Naive thymus-derived CD8-positive, alpha-beta T cell (primary cell): ENCODE data around the gene KCTD11. TPM values are rescaled to one million over a fixed set of nuclear protein-coding genes. Genes with fewer than 3 reads are reported as not detected.

Experiments
- ATAC-seq, 2 donors: fragments of 150-1000 bp; cut with Tn5 transposase in 1 of 2; sonication (Bioruptor Pico), chemical (Tn5 transposase) in 1 of 2; 1 replicate in 1 of 2; 2 replicates in 1 of 2; pipeline ENCODE4 v1.10.0; 2021; ENCODE audit warnings: mild to moderate bottlenecking in 2 of 2, moderate library complexity in 2 of 2
- POLR2A ChIA-PET: fragments of 350-600 bp; sonication (Branson Sonifier 250); formaldehyde crosslinking; loops from one replicate; lab custom pipeline; 2021; ENCODE audit warnings: antibody characterized with exemption; lab: Charles Lee
- DNase-seq, 10 donors: peaks; one replicate each; pipeline versions ENCODE4 v3.0.0 to v3.0.0-alpha.2; 2020 to 2022
- H3K27ac Mint-ChIP-seq, 10 donors: one replicate each; pipeline ENCODE4 v1.8.0; 2020 to 2022; ENCODE audit warnings: mild to moderate bottlenecking in 10 of 10, mixed read lengths in 10 of 10, moderate library complexity in 4 of 10, inconsistent platforms in 1 of 10
- H3K27me3 Mint-ChIP-seq, 5 donors: one replicate each; pipeline ENCODE4 v1.8.0; 2021 to 2022; ENCODE audit warnings: mixed read lengths in 5 of 5
- H3K36me3 Mint-ChIP-seq, 3 donors: one replicate each; pipeline ENCODE4 v1.8.0; 2020 to 2022; ENCODE audit warnings: mixed read lengths in 3 of 3, mild to moderate bottlenecking in 2 of 3, inconsistent platforms in 1 of 3
- H3K4me1 Mint-ChIP-seq, 4 donors: one replicate each; pipeline ENCODE4 v1.8.0; 2021 to 2022; ENCODE audit warnings: mixed read lengths in 4 of 4
- H3K4me3 Mint-ChIP-seq, 10 donors: one replicate each; pipeline ENCODE4 v1.8.0; 2020 to 2022; ENCODE audit warnings: mild to moderate bottlenecking in 10 of 10, mixed read lengths in 10 of 10, moderate library complexity in 6 of 10, inconsistent platforms in 1 of 10
- H3K9me3 Mint-ChIP-seq, 9 donors: one replicate each; pipeline ENCODE4 v1.8.0; 2020 to 2022; ENCODE audit warnings: mixed read lengths in 9 of 9, mild to moderate bottlenecking in 3 of 9, inconsistent platforms in 1 of 9, moderate library complexity in 1 of 9
- polyA plus RNA-seq, 3 donors: library from polyadenylated mRNA; unstranded; fragments of 300-500 nt; fragmentation: Illumina TruSeq; gene quantifications; one replicate each; pipeline ENCODE4 v1.2.3, GENCODE V29; 2021
- total RNA-seq, 8 experiments: library from RNA in 2 of 8; stranded (reverse) in 2 of 8; gene quantifications; one replicate each; pipeline ENCODE4 v1.2.3 and lab custom pipeline; 2021 to 2026

Gene KCTD11
- total and polyA plus RNA-seq, 5 experiments from 2014 or later, result 1.2 to 5.0 (median 1.6) TPM

DNA sequence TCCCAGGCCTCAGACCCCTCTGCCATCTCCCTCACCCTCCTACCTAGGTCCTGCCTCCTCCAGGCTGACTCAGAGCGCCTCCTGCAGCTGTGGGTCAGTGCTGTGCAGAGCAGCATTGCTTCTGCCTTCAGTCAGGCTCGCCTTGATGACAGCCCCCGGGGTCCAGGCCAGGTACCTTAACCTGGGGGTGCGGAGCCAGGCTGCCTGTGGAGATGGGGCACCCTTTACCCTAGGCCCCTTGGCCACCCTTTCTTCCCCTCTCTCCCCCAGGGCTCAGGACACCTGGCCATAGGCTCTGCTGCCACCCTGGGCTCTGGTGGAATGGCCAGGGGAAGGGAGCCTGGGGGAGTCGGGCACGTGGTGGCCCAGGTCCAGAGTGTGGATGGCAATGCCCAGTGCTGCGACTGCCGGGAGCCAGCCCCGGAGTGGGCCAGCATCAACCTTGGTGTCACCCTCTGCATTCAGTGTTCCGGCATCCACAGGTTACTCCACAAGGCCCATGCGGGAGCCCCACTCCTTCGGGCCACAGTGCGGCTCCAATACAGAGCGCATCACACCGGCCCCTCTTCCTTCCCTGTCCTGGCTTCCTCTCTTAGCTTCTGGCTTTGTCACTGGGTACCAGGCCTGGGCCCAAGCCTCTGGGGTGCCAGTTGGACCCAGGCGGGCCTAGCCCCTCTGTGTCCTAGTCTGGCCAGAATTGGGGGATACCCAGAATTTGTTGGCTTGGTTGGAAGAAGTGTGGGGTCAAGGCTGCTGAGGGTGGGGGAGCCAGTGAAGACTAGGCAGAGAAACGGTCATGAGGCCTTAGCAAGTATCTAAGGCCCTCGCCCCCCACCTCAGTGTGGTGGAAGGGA lies 5.0 kb upstream of the KCTD11 start:
- Mint-ChIP-seq H3K27ac (peak overlapping the region in 4 of 10 donors; percentile 8 to 77 (median 56)), H3K27me3 (no peaks in the 10 kb centered on the region), H3K9me3 (no peaks in the 10 kb centered on the region), H3K36me3 (peaks cover 0 to 84% (median 5%) of the 10 kb centered on the region in 3 donors), H3K4me1 (peaks cover 12 to 68% (median 32%) of the 10 kb centered on the region in 4 donors), H3K4me3 (no peak overlapping the region)
- POLR2A ChIA-PET, result interaction anchor here (0.5 to 5.9 kb wide), 6 partner anchors 10 to 34 kb away, joined by 4 to 109 read pairs (median 28); partner anchors contain the start of genes ACAP1, GPS2 and NEURL4
- ATAC-seq (no peak), DNase-seq (peak in 1 of 10 donors; percentile 57)

DNA sequence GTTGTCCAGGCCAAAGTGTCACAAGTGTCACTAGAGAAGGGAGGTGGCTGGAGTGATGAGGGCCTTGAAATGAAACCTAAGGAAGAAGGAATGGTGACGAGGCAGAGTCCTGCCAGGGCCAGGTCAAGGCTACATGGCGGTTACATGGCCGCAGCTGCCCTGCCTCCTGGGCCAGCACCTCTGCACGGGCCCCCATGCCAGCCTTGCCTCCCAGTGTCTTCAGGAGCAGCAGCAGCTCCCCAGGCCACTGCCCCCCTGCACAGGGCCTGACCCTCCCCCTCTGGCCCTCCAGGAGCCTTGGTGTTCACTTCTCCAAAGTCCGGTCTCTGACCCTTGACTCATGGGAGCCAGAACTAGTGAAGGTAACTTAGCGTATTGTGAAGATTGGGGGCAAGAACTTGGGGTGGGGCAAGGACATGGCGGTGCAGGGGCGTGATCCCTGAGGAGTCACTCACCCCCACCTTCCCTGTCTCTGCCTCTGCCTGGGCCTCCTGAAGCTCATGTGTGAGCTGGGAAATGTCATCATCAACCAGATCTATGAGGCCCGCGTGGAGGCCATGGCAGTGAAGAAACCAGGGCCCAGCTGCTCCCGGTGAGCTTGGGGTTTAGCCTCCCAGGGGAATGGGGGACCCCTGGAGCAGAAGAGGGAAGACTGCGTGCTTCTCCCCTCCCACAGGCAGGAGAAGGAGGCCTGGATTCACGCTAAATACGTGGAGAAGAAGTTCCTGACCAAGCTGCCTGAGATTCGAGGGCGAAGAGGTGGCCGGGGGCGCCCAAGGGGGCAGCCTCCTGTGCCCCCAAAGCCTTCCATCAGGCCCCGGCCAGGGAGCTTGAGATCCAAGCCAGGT lies 4.1 kb upstream of the KCTD11 start:
- H3K27me3 Mint-ChIP-seq, result no peaks in the 10 kb centered on the region
- peaks cover 0 to 80% (median 5%) of the 10 kb centered on the region in 3 donors for H3K36me3 Mint-ChIP-seq
- DNase-seq (no peak), ATAC-seq (no peak)
- POLR2A ChIA-PET, result interaction anchor here (0.5 to 5.9 kb wide), 9 partner anchors 8 to 213 kb away, joined by 3 to 109 read pairs (median 4); partner anchors contain the start of genes ACAP1, GPS2, NEURL4 and PLSCR3
- no peaks in the 10 kb centered on the region for H3K9me3 Mint-ChIP-seq
- peaks cover 17 to 75% (median 37%) of the 10 kb centered on the region in 4 donors for H3K4me1 Mint-ChIP-seq
- no peak overlapping the region for H3K4me3 Mint-ChIP-seq
- H3K27ac Mint-ChIP-seq, result peak overlapping the region in 6 of 10 donors; percentile 58 to 92 (median 71)

DNA sequence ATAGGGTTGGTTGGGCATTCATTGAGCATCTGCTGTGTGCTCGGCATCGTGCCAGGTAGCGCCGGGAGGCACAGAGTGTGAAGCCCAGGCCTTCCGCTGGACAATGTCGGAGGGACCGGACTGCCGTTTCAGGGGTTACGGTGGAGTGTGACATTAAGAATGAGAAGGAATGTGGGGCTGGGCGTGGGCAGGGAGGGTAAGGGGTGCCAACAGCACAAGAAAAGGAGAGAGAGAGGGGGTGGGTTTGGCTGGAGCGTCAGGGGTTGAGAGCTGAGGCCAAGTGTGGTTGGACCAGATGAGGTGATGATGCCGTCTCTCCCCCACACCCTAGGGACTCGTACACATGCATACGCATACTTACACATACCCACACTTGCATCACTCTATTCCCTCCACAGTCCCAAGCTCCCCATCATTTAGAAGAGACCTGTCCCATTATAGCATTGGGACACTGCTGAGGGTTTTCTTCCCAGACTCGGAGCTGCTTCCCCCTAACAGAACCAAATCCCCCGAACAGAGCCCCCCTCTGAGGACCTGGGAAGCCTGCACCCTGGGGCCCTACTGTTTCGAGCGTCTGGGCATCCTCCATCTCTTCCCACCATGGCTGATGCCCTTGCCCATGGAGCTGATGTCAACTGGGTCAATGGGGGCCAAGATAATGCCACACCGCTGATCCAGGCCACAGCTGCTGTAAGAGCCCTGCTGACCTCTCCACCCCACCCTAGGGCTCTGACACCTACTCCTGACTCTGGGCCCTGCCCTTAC lies 3.3 kb upstream of the KCTD11 start:
- Mint-ChIP-seq H3K4me1 (peaks cover 16 to 77% (median 43%) of the 10 kb centered on the region in 4 donors), H3K36me3 (peaks cover 0 to 72% (median 5%) of the 10 kb centered on the region in 3 donors), H3K9me3 (no peaks in the 10 kb centered on the region), H3K27me3 (no peaks in the 10 kb centered on the region), H3K4me3 (peak overlapping the region in 1 of 10 donors; percentile 32), H3K27ac (peak overlapping the region; percentile 53 to 95 (median 82))
- DNase-seq (no peak), ATAC-seq (no peak)
- POLR2A ChIA-PET, result interaction anchor here (0.7 to 5.9 kb wide), 10 partner anchors 9 to 212 kb away, joined by 3 to 109 read pairs (median 4); partner anchors contain the start of genes ACAP1, GPS2, NEURL4 and PLSCR3

DNA sequence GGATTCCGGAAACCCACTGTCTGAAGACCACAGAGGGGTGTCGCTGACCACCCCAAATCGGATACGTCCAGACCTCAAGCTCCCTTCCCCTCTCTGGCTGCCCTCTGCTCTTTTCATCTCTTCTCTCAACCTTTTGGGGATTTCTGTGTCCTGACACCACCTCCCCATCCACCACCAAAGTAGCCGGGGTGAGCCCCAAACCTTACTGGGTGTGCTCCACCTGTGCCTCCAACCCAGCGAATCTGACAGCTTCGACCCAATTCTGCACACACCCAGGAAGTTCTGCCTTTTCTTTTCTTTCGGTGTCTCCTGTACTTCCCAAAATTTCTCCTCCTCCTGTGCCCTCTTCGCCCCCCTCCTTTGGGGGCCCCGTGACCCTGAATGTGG lies 534 bp downstream of the KCTD11 start:
- POLR2A ChIA-PET, result interaction anchor here (1.0 to 5.1 kb wide), 6 partner anchors 16 to 131 kb away, joined by 3 to 65 read pairs (median 10); partner anchors contain the start of genes ACAP1, FGF11, POLR2A and TMEM102
- no peak for ATAC-seq

DNA sequence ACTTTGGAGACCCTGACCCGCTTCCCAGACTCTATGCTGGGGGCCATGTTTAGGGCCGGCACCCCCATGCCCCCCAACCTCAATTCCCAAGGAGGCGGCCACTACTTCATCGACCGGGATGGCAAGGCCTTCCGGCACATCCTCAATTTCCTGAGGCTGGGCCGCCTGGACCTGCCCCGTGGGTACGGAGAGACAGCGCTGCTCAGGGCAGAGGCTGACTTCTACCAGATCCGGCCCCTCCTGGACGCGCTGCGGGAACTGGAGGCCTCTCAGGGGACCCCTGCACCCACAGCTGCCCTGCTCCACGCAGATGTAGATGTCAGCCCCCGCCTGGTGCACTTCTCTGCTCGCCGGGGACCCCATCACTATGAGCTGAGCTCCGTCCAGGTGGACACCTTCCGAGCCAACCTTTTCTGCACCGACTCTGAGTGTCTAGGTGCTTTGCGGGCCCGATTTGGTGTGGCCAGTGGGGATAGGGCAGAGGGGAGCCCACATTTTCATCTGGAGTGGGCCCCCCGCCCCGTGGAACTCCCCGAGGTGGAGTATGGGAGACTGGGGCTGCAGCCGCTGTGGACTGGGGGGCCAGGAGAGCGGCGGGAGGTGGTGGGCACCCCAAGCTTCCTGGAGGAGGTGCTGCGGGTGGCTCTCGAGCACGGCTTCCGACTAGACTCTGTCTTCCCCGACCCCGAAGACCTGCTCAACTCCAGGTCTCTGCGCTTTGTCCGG lies 1.1 kb downstream of the KCTD11 start:
- no peaks in the 10 kb centered on the region for H3K27me3 Mint-ChIP-seq
- peaks cover 0 to 29% (median 5%) of the 10 kb centered on the region in 3 donors for H3K36me3 Mint-ChIP-seq
- H3K4me1 Mint-ChIP-seq, result peaks cover 20 to 70% (median 51%) of the 10 kb centered on the region in 4 donors
- ATAC-seq (no peak), DNase-seq (peak in 1 of 10 donors; percentile 63)
- H3K27ac Mint-ChIP-seq, result peak overlapping the region; percentile 27 to 91 (median 86)
- peak overlapping the region; percentile 74 to 92 (median 86) for H3K4me3 Mint-ChIP-seq
- H3K9me3 Mint-ChIP-seq, result no peaks in the 10 kb centered on the region
- POLR2A ChIA-PET, result interaction anchor here (0.6 to 5.1 kb wide), 9 partner anchors 16 to 131 kb away, joined by 3 to 65 read pairs (median 5); partner anchors contain the start of genes ACAP1, FGF11, GPS2 and POLR2A

More for the DNA sequence above, 534 bp downstream of the KCTD11 start:
- H3K27me3 Mint-ChIP-seq, result no peaks in the 10 kb centered on the region
- H3K4me3 Mint-ChIP-seq, result peak overlapping the region; percentile 74 to 92 (median 86)
- H3K4me1 Mint-ChIP-seq, result peaks cover 20 to 76% (median 53%) of the 10 kb centered on the region in 4 donors
- H3K9me3 Mint-ChIP-seq, result no peaks in the 10 kb centered on the region
- H3K27ac Mint-ChIP-seq, result peak overlapping the region; percentile 67 to 91 (median 86)
- H3K36me3 Mint-ChIP-seq, result peaks cover 0 to 34% (median 5%) of the 10 kb centered on the region in 3 donors
- peak in 1 of 10 donors; percentile 62 for DNase-seq

DNA sequence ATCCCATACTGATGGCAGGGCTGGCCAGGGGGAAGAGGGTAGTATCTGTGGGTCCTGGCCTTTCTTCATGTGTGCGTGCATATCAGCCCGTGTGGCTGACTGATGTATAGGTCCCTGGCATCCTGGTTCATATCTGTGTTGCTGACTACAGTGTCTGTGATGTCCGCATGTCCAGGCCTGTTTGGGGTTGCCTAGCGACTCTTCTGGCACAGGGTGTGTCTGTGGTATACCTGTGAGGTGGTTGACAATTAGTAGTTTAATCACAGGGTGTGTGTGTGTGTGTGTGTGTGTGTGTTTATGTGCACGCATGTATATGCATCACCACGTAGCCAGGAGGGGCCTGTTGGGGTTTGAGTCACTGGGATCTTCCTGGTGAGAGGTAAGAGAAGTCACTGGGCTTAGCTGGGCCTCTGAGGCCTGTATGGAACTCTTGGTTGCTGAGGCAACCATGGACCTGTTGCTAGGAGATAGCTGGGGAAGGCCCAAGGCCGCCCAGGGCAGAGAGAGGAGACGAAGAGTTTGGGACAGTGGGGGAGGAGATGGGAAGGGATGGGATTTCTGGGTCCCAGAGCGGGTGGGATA lies 2.4 kb downstream of the KCTD11 start:
- H3K9me3 Mint-ChIP-seq, result no peaks in the 10 kb centered on the region
- no peaks in the 10 kb centered on the region for H3K27me3 Mint-ChIP-seq
- DNase-seq, result no peak
- no peak for ATAC-seq
- H3K27ac Mint-ChIP-seq, result peak overlapping the region in 9 of 10 donors; percentile 15 to 91 (median 80)
- H3K36me3 Mint-ChIP-seq, result peaks cover 0 to 17% (median 4%) of the 10 kb centered on the region in 3 donors
- peak overlapping the region in 4 of 10 donors; percentile 7 to 60 (median 14) for H3K4me3 Mint-ChIP-seq
- POLR2A ChIA-PET, result interaction anchor here (0.6 to 5.1 kb wide), 10 partner anchors 18 to 101 kb away, joined by 3 to 65 read pairs (median 3); partner anchors contain the start of genes ACAP1, FGF11, GPS2 and TMEM102
- peaks cover 15 to 58% (median 45%) of the 10 kb centered on the region in 4 donors for H3K4me1 Mint-ChIP-seq

DNA sequence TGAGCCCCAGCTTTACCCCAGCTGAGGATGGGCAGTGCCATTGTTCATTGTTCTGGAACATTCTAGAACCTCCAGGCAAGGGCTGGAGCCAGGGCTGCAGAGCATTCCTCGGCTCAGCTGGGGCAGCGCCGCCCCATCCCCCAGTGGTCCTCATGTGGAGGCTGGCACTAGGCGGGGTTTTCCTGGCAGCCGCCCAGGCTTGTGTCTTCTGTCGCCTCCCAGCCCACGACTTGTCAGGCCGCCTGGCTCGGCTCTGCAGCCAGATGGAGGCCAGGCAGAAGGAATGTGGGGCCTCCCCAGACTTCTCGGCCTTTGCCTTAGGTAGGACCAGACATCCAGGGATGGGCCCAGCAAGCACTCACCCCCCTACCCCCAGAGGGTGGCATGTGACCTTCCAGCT lies 3.1 kb downstream of the KCTD11 start, which contains the start of gene TMEM95:
Gene TMEM95 (plus strand): TSS at position 104 of the 400 bp plus-strand sequence. CDS start 49 bp downstream, at position 153.
- peaks cover 0 to 11% (median 0%) of the 10 kb centered on the region in 3 donors for H3K36me3 Mint-ChIP-seq
- DNase-seq, result no peak
- H3K27ac Mint-ChIP-seq, result peak within 1 kb of the TSS in 9 of 10 donors; percentile 29 to 91 (median 80)
- no peaks in the 10 kb centered on the region for H3K27me3 Mint-ChIP-seq
- H3K4me3 Mint-ChIP-seq, result peak within 1 kb of the TSS in 5 of 10 donors; percentile 7 to 60 (median 18)
- H3K4me1 Mint-ChIP-seq, result peaks cover 13 to 52% (median 40%) of the 10 kb centered on the region in 4 donors
- no peak for ATAC-seq
- no peaks in the 10 kb centered on the region for H3K9me3 Mint-ChIP-seq
- POLR2A ChIA-PET, result interaction anchor here (0.6 to 5.1 kb wide), 14 partner anchors 18 to 234 kb away, joined by 3 to 65 read pairs (median 4); partner anchors contain the start of genes ACAP1, FGF11, GPS2 and TMEM102

DNA sequence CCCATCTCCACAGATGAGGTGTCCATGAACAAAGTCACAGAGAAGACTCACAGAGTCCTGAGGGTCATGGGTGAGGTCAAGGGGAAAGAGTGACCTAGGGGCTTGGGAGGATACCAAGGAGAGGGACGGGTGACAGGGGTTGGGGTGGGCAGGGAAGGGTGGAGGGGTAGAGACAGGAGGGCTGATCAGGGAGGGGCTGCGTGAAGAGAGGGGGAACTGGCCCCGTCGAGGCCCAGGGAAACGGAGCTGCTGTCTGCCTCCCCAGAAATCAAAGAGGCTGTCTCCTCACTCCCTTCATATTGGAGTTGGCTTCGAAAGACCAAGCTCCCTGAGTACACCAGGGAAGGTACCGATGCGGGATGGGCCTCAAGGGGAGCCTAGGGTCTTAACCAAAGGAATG lies 3.6 kb downstream of the KCTD11 start:
- Mint-ChIP-seq H3K27me3 (no peaks in the 10 kb centered on the region), H3K36me3 (peaks cover 0 to 7% (median 0%) of the 10 kb centered on the region in 3 donors), H3K9me3 (no peaks in the 10 kb centered on the region), H3K27ac (peak overlapping the region in 3 of 10 donors; percentile 29 to 65 (median 64)), H3K4me3 (no peak overlapping the region), H3K4me1 (peaks cover 13 to 47% (median 37%) of the 10 kb centered on the region in 4 donors)
- DNase-seq, result no peak
- POLR2A ChIA-PET, result interaction anchor here (0.6 to 5.1 kb wide), 16 partner anchors 19 to 234 kb away, joined by 3 to 65 read pairs (median 6); partner anchors contain the start of genes ACAP1, FGF11, GPS2 and PLSCR3
- no peak for ATAC-seq

DNA sequence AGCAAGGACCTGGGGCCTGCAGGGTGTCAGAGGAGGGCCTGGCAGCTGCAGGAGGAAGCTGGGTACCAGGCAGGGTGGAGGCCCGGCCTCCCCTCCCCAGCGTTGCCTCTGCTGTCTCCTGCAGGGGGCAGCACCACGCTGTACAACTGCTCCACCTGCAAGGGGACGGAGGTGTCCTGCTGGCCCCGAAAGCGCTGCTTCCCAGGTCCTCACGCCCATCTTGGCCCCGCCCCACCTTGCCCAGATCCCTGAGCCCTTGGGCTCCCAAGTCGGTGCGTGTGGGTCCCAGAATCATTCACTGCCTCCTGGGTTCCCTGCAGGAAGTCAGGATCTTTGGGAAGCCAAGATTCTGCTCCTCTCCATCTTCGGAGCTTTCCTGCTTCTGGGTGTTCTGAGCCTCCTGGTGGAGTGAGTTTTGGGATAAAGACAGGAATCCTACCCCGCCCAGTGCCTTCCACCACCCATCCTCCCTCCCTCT lies 4.1 kb downstream of the KCTD11 start:
- peaks cover 0 to 7% (median 0%) of the 10 kb centered on the region in 3 donors for H3K36me3 Mint-ChIP-seq
- H3K4me3 Mint-ChIP-seq, result no peak overlapping the region
- H3K4me1 Mint-ChIP-seq, result peaks cover 13 to 42% (median 34%) of the 10 kb centered on the region in 4 donors
- DNase-seq, result peak; percentile 68 to 90 (median 82)
- H3K27ac Mint-ChIP-seq, result peak overlapping the region in 5 of 10 donors; percentile 29 to 78 (median 64)
- no peaks in the 10 kb centered on the region for H3K9me3 Mint-ChIP-seq
- peak; percentile 57 to 76 for ATAC-seq
- no peaks in the 10 kb centered on the region for H3K27me3 Mint-ChIP-seq
- POLR2A ChIA-PET, result interaction anchor here (0.6 to 5.1 kb wide), 17 partner anchors 19 to 233 kb away, joined by 3 to 65 read pairs (median 6); partner anchors contain the start of genes ACAP1, FGF11, GPS2 and PLSCR3

DNA sequence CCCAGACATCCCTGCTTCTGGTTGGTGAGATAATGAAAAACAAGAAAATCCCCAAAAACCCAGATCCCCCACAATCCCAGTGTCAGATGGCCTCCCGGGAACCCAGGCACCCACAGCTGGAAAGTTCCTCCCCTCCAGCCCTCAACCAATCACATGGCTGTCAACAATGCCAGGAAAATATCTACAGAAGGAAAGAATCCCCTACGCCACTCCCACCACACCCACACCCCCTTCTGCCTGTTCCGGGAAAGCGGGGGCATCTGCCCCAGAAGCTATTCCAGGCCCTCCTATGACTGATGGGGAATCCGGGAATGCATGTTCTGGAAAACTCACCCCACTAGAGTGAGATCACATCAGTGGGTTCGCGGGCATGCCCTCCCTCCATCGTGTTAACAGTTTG lies 4.8 kb downstream of the KCTD11 start:
- no peak for DNase-seq
- Mint-ChIP-seq H3K9me3 (no peaks in the 10 kb centered on the region), H3K4me1 (peaks cover 13 to 37% (median 32%) of the 10 kb centered on the region in 4 donors), H3K27ac (peak overlapping the region in 1 of 10 donors; percentile 64), H3K4me3 (no peak overlapping the region), H3K27me3 (peaks cover 0 to 4% (median 0%) of the 10 kb centered on the region in 5 donors), H3K36me3 (peaks cover 0 to 4% (median 0%) of the 10 kb centered on the region in 3 donors)
- POLR2A ChIA-PET, result interaction anchor here (0.6 to 5.1 kb wide), 9 partner anchors 20 to 128 kb away, joined by 3 to 65 read pairs (median 7); partner anchors contain the start of genes ACAP1, FGF11, PLSCR3 and POLR2A
- ATAC-seq, result no peak
